Body of pancreas (tissue), 4 donors: ENCODE measurements around the gene OSBPL2. TPM values are rescaled to one million over a fixed set of nuclear protein-coding genes. Genes with fewer than 3 reads are reported as not detected.

ENCODE experiments used
- ATAC-seq: fragments of 150-250 bp; one replicate; pipeline ENCODE4 v1.9.1; 2016
- DNase-seq, 4 donors: peaks; one replicate each; pipeline ENCODE4 v3.0.0-alpha.2; 2019
- H3K27ac ChIP-seq, 4 donors: fragments of 200-600 bp; sonication (generic); 1 replicate in 3 of 4; 2 replicates in 1 of 4; pipeline versions ENCODE4 v1.5.1 to v1.6.1; 2016 to 2019; ENCODE audit warnings: mild to moderate bottlenecking in 1 of 4, mixed read lengths in 1 of 4, moderate library complexity in 1 of 4
- H3K27me3 ChIP-seq, 2 donors: fragments of 200-600 bp; sonication (generic); one replicate each; pipeline ENCODE4 v1.6.0; 2016; ENCODE audit warnings: mild to moderate bottlenecking in 1 of 2
- H3K36me3 ChIP-seq, 2 donors: fragments of 200-600 bp; sonication (generic); replicated peaks in 1 of 2; 2 replicates each; pipeline ENCODE4 v1.5.1; 2016; ENCODE audit warnings: low read depth in 2 of 2; ENCODE audit not compliant: insufficient read depth in 1 of 2
- H3K4me1 ChIP-seq: fragments of 200-600 bp; sonication (generic); one replicate; pipeline ENCODE4 v1.6.0; 2016
- H3K4me3 ChIP-seq, 2 donors: fragments of 200-600 bp; sonication (generic); 1 replicate in 1 of 2; 2 replicates in 1 of 2; pipeline ENCODE4 v1.5.1; 2016 to 2019
- H3K9me3 ChIP-seq, 3 donors: fragments of 200-600 bp; sonication (generic); 1 replicate in 2 of 3; 2 replicates in 1 of 3; pipeline ENCODE4 v1.5.1; 2016
- CTCF ChIP-seq, 7 experiments: fragments of 450-650 bp in 4 of 7; fragments of 200-600 bp in 3 of 7; sonication (generic) in 3 of 7; IDR thresholded peaks; one replicate each; pipeline ENCODE4 v1.5.1; 2016 to 2019; ENCODE audit warnings: antibody characterized with exemption in 7 of 7
- POLR2A ChIP-seq, 3 donors: fragments of 450-650 bp; IDR thresholded peaks; one replicate each; pipeline ENCODE4 v1.6.1; 2016; ENCODE audit warnings: antibody characterized with exemption in 3 of 3, mild to moderate bottlenecking in 2 of 3
- WGBS, 2 donors: methylation state at CpG; one replicate each; pipeline ENCODE4 v1.1.5; 2017; 5-methylcytosine and 5-hydroxymethylcytosine counted together
- intact Hi-C: fragments of 100-400 bp; cut with DNase I; formaldehyde crosslinking; loops from one replicate; pipeline ENCODE4 v1.15.1; 2023
- total RNA-seq, 2 donors: library from RNA; depleted of rRNA; stranded (reverse); fragments of >200 nt; gene quantifications; one replicate each; pipeline ENCODE4 v1.1.0, GENCODE V29; 2016

The OSBPL2 gene
- total RNA-seq, 2 donors from 2014 or later, result 54.5 to 71.9 TPM

- H3K27ac ChIP-seq, result peak overlapping the region in 1 of 4 donors; percentile 30
- TF ChIP-seq POLR2A (IDR thresholded peaks at IDR 0.05) (no peak), CTCF (IDR thresholded peaks at IDR 0.05) (no peak)
- DNase-seq (peak in 2 of 4 donors; percentile 64 to 65), ATAC-seq (no peak)
- H3K9me3 ChIP-seq, result no peaks in the 10 kb centered on the region
- WGBS, 2 donors, result 20 to 41% methylated on average over 1 to 5 of the region's 5 CpGs
- H3K4me3 ChIP-seq, result no peak overlapping the region
- intact Hi-C loops, result no loop called here
- peaks cover 22% of the 10 kb centered on the region for H3K4me1 ChIP-seq
- no peaks in the 10 kb centered on the region for H3K36me3 ChIP-seq
- no peaks in the 10 kb centered on the region for H3K27me3 ChIP-seq
These were observed 4.0 kb upstream of the OSBPL2 start for GRCh38 chr20:62234339-62234738.

- intact Hi-C loops, result no loop called here
- Histone ChIP-seq H3K9me3 (no peaks in the 10 kb centered on the region), H3K4me1 (peaks cover 30% of the 10 kb centered on the region), H3K27ac (peak overlapping the region in 1 of 4 donors; percentile 30), H3K4me3 (no peak overlapping the region), H3K36me3 (no peaks in the 10 kb centered on the region), H3K27me3 (no peaks in the 10 kb centered on the region)
- peak in 3 of 4 donors; percentile 46 to 77 (median 76) for DNase-seq
- TF ChIP-seq POLR2A (IDR thresholded peaks at IDR 0.05) (no peak), CTCF (IDR thresholded peaks at IDR 0.05) (no peak)
- 64 to 66% methylated on average over 16 of the region's 16 CpGs for WGBS, 2 donors
- ATAC-seq, result no peak
These were observed 3.1 kb upstream of the OSBPL2 start for GRCh38 chr20:62235001-62235776.

GRCh38 chr20:62235777-62236157 lies 2.6 kb upstream of the OSBPL2 start:
- DNase-seq, result no peak

GRCh38 chr20:62236200-62236599 lies 2.1 kb upstream of the OSBPL2 start:
- H3K4me3 ChIP-seq, result no peak overlapping the region
- H3K4me1 ChIP-seq, result peaks cover 40% of the 10 kb centered on the region
- H3K27me3 ChIP-seq, result no peaks in the 10 kb centered on the region
- no peaks in the 10 kb centered on the region for H3K9me3 ChIP-seq
- DNase-seq (no peak), ATAC-seq (no peak)
- 49 to 60% methylated on average over 4 to 6 of the region's 6 CpGs for WGBS, 2 donors
- intact Hi-C loops, result no loop called here
- no peaks in the 10 kb centered on the region for H3K36me3 ChIP-seq
- TF ChIP-seq POLR2A (IDR thresholded peaks at IDR 0.05) (no peak), CTCF (IDR thresholded peaks at IDR 0.05) (no peak)
- H3K27ac ChIP-seq, result no peak overlapping the region

More at GRCh38 chr20:62235777-62236157, 2.6 kb upstream of the OSBPL2 start:
- Histone ChIP-seq H3K27ac (no peak overlapping the region), H3K9me3 (no peaks in the 10 kb centered on the region), H3K27me3 (no peaks in the 10 kb centered on the region), H3K4me1 (peaks cover 36% of the 10 kb centered on the region), H3K36me3 (no peaks in the 10 kb centered on the region), H3K4me3 (no peak overlapping the region)
- 89 to 93% methylated on average over 2 to 9 of the region's 9 CpGs for WGBS, 2 donors
- no peak for TF ChIP-seq CTCF (IDR thresholded peaks at IDR 0.05)
- no peak for TF ChIP-seq POLR2A (IDR thresholded peaks at IDR 0.05)
- ATAC-seq, result no peak
- intact Hi-C loops, result no loop called here
